HFFc6 (cell line): ENCODE results near the gene ZBTB7A. TPM values are rescaled to one million over a fixed set of nuclear protein-coding genes. Genes with fewer than 3 reads are reported as not detected.

Source experiments
- DNase-seq: peaks from one replicate; pipeline ENCODE4 v3.0.0-alpha.2; 2018
- H3K27ac Mint-ChIP-seq: 2 replicates; pipeline ENCODE4 v1.8.0; 2020; ENCODE audit warnings: mild to moderate bottlenecking, mixed read lengths
- H3K27me3 Mint-ChIP-seq: 2 replicates; pipeline ENCODE4 v1.8.0; 2021; ENCODE audit warnings: mild to moderate bottlenecking, moderate library complexity, mixed read lengths; ENCODE audit not compliant: insufficient read depth
- H3K36me3 Mint-ChIP-seq: 2 replicates; pipeline ENCODE4 v1.8.0; 2021; ENCODE audit warnings: low read depth, mixed read lengths
- H3K4me1 Mint-ChIP-seq: 2 replicates; pipeline ENCODE4 v1.8.0; 2020; ENCODE audit warnings: low read depth, mixed read lengths
- H3K4me3 Mint-ChIP-seq: 2 replicates; pipeline ENCODE4 v1.8.0; 2020; ENCODE audit warnings: mild to moderate bottlenecking, moderate library complexity, mixed read lengths
- H3K9me3 Mint-ChIP-seq: 2 replicates; pipeline ENCODE4 v1.8.0; 2020; ENCODE audit warnings: mild to moderate bottlenecking, mixed read lengths
- total RNA-seq, 6 experiments: library from RNA; stranded (reverse); fragmentation: NEBNext Ultra II Directional; extraction: Animal tissue kit (Norgen Biotek cat#: 25700); gene quantifications; 2 replicates in 1 of 6; 3 replicates in 5 of 6; pipeline ENCODE4 v1.2.3, GENCODE V29; 2021
- TF ChIP-seq, protein P1 (sequence below): fragments of 200-600 bp; sonication (generic); IDR thresholded peaks from 2 replicates; pipeline ENCODE4 v1.5.0; 2021; ENCODE audit warnings: antibody characterized with exemption, mild to moderate bottlenecking

Gene ZBTB7A
- total RNA-seq, 6 experiments from 2014 or later = 40.8 to 47.6 (median 43.6) TPM

DNA sequence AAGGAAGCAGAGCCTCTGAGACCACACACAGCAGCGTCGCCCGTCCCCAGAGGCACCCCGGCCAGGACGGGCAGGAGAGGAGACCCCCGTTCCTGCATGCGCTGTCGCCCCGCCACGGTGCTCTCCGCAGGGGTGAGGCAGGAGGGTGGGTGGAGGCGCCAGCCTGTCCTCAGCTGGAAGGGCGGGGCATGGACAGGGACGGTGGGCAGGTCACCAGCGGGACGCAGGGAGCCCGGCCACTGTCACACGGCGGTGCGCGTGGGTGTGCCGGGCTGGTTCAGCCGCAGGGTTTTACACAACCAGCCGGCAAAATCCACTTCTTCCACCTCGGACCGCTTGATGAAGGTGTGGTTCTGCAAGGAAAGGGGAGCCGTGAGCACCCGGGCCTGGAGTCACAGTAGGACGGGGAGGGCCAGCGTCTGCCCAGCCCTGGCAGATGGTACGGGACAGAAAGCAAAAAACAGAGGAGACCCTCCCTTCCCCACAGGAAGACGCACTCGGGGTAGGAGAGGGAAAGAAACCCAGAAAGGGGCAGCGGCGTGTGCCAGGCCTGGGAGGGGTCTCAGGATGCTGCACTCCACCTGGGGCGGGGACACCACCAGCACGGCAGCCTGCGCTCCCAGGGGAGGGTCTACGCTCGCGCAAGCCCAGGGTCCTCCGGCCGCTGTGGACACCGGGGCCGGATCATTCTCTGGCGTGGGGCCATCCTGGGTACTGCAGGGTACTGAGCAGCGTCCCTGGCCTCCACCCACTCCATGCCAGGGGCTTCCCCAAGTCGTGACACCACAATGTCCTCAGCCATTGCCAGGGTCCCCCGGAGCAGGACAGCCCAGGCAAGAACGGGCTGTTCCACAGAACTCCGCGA is 23.9 kb upstream of the ZBTB7A start:
- TF ChIP-seq, protein P1, sequence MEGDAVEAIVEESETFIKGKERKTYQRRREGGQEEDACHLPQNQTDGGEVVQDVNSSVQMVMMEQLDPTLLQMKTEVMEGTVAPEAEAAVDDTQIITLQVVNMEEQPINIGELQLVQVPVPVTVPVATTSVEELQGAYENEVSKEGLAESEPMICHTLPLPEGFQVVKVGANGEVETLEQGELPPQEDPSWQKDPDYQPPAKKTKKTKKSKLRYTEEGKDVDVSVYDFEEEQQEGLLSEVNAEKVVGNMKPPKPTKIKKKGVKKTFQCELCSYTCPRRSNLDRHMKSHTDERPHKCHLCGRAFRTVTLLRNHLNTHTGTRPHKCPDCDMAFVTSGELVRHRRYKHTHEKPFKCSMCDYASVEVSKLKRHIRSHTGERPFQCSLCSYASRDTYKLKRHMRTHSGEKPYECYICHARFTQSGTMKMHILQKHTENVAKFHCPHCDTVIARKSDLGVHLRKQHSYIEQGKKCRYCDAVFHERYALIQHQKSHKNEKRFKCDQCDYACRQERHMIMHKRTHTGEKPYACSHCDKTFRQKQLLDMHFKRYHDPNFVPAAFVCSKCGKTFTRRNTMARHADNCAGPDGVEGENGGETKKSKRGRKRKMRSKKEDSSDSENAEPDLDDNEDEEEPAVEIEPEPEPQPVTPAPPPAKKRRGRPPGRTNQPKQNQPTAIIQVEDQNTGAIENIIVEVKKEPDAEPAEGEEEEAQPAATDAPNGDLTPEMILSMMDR = no peak
- Mint-ChIP-seq H3K36me3 (no peaks in the 10 kb centered on the region), H3K27me3 (no peaks in the 10 kb centered on the region; the same call in 1 of the 2 replicates), H3K4me1 (no peaks in the 10 kb centered on the region), H3K9me3 (no peaks in the 10 kb centered on the region), H3K4me3 (no peak overlapping the region), H3K27ac (no peak overlapping the region)
- DNase-seq = no peak

DNA sequence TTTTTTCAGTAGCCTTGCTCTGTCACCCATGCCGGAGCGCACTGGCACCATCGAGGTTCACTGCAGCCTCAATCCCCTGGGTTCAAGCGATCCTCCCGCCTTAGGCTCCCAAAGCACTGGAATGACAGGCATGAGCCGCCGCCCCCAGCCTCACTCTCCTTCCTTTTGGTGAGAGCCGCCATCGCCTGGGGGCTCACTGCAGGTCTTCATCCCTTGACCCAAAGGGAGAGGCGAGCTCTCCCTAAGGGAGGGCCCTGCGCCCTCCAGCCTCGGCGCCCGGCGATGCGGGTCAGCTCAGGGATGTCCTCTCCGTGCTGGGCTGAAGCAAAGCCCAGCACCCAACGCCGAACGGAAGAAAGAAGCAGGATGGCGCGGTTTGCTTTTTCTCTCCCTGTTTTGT is 23.2 kb upstream of the ZBTB7A start:
- no peaks in the 10 kb centered on the region; the same call in none of the 2 replicates for H3K27me3 Mint-ChIP-seq
- no peak for DNase-seq
- no peaks in the 10 kb centered on the region for H3K4me1 Mint-ChIP-seq
- H3K9me3 Mint-ChIP-seq = no peaks in the 10 kb centered on the region
- TF ChIP-seq, protein P1 = no peak
- H3K27ac Mint-ChIP-seq = no peak overlapping the region
- H3K4me3 Mint-ChIP-seq = no peak overlapping the region
- no peaks in the 10 kb centered on the region for H3K36me3 Mint-ChIP-seq

DNA sequence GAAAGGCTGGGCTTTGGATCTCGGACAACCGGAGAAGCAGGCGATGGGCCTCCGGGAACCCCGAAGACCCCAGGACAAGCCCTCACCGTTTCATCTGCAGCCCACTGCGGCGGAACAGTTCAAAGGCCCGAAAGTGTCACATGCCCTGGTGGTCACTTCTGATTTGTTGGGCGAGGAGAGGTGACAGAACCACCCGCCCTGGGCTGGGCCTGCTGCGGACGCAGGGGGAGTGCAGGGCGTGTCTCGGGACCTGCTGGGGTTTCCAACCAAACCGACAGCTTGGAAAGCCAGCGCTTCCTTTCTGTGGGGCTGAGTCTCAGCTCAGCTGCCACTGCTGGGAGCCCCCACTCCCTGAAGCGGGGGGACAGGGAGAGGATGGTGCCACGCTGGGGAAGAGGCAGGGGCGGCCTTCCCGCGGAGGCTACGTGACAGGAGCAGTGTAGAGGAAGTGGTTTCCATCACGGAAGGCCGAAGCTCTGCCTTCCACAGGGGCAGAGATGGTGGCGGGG is 22.8 kb upstream of the ZBTB7A start:
- H3K36me3 Mint-ChIP-seq = no peaks in the 10 kb centered on the region
- H3K4me3 Mint-ChIP-seq = no peak overlapping the region
- DNase-seq = no peak
- no peaks in the 10 kb centered on the region; the same call in none of the 2 replicates for H3K27me3 Mint-ChIP-seq
- H3K27ac Mint-ChIP-seq = no peak overlapping the region
- no peaks in the 10 kb centered on the region for H3K9me3 Mint-ChIP-seq
- H3K4me1 Mint-ChIP-seq = no peaks in the 10 kb centered on the region
- TF ChIP-seq, protein P1 = no peak

DNA sequence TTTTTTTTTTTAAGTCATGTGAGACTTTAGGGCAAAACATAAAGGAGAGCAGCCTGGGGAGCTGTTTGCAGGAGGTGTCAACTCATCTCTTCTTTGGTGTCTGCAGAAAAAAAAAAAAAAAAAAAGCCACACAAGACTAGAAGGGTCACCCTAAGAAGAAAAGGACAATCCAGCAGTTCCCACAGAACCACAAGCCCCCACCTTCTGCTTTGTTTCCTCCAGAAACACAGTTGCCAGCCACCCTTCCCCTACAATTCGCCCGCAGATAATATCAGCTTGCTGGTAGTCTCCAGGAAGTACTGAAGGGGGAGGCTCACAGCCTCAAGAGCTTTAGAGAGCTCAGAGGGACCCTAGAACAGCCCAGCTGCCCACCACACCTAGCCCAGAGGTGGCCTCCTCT is 22.3 kb upstream of the ZBTB7A start:
- H3K9me3 Mint-ChIP-seq = no peaks in the 10 kb centered on the region
- no peak overlapping the region for H3K4me3 Mint-ChIP-seq
- DNase-seq = no peak
- H3K27me3 Mint-ChIP-seq = no peaks in the 10 kb centered on the region; the same call in none of the 2 replicates
- TF ChIP-seq, protein P1 = no peak
- H3K27ac Mint-ChIP-seq = no peak overlapping the region
- H3K4me1 Mint-ChIP-seq = no peaks in the 10 kb centered on the region
- no peaks in the 10 kb centered on the region for H3K36me3 Mint-ChIP-seq

DNA sequence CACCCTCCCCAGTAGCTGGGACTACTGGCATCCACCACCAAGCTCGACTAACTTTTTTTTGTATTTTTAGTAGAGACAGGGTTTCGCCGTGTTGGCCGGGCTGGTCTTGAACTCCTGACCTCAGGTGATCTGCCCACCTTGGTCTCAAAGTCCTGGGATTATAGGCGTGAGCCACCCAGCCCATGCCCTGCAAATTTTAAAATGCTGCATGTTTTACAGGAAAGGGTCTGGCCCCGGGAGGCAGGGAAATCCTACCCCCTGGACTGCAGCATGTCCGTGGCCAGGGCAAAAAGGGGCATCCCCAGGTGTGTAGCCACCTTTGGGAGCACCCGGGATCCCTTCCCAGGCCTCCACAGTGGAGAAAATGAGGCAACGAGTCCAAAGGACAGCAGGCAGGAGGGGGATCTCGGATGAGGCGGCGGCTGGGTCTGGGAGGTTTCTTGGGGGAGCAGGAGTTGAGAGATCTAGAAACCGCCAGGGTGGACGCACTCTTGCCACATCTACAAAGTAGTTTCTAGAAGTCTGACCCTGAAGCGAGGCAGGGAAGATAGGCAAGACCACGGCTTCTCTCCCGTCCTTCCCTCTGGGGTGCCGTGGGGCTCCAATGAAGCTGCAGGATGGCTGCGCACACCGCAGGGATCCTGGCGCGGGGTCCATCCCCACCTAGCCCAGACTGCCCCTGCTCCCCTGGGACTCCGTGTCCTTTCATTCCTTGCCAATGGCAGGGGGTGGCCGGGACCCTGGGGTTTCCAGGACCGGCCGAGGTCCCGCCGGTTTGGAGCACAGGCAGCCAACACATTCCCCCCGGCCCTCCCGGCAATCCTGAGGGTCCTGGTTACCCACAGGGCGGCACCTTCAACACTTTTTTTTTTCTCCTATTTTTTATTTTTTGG is 21.3 kb upstream of the ZBTB7A start:
- Mint-ChIP-seq H3K4me1 (no peaks in the 10 kb centered on the region), H3K27me3 (no peaks in the 10 kb centered on the region; the same call in none of the 2 replicates), H3K9me3 (no peaks in the 10 kb centered on the region), H3K27ac (no peak overlapping the region), H3K36me3 (no peaks in the 10 kb centered on the region), H3K4me3 (no peak overlapping the region)
- no peak for DNase-seq
- TF ChIP-seq, protein P1 = no peak
